AG04450 (cell line): ENCODE results near the gene SLC17A9. TPM values are rescaled to one million over a fixed set of nuclear protein-coding genes. Genes with fewer than 3 reads are reported as not detected.

Source experiments
- CTCF ChIA-PET: fragments of 300-600, 350-600 bp; formaldehyde crosslinking; extraction: SDS; loops from one replicate; lab custom pipeline; 2022; ENCODE audit warnings: antibody characterized with exemption, inconsistent platforms; lab: Charles Lee
- POLR2A ChIA-PET: fragments of 350-600 bp; formaldehyde crosslinking; extraction: SDS; loops from one replicate; lab custom pipeline; 2021; ENCODE audit warnings: antibody characterized with exemption, inconsistent platforms; lab: Yijun Ruan, JAX
- DNase-seq: peaks from one replicate; pipeline ENCODE4 v3.0.0-alpha.2; 2011; ENCODE audit warnings: low read depth, low spot score
- H3K27ac ChIP-seq: one replicate; pipeline ENCODE4 v1.5.1; 2012; ENCODE audit warnings: low read depth, low read length, control low read depth
- H3K27me3 ChIP-seq: one replicate; pipeline ENCODE4 v1.6.0; 2012; ENCODE audit warnings: low read length; ENCODE audit not compliant: control insufficient read depth, insufficient read depth
- H3K4me3 ChIP-seq: 2 replicates; pipeline ENCODE4 v1.5.1; 2011; ENCODE audit warnings: mild to moderate bottlenecking, low read depth, low read length, control low read depth
- H3K9me3 ChIP-seq: 2 replicates; pipeline ENCODE4 v1.5.1; 2012; ENCODE audit warnings: low read length; ENCODE audit not compliant: control insufficient read depth, insufficient read depth
- CTCF ChIP-seq: IDR thresholded peaks from 2 replicates; pipeline ENCODE4 v1.5.1; 2011; ENCODE audit warnings: low read depth, low read length, control low read depth, inconsistent platforms
- polyA plus RNA-seq: library from polyadenylated mRNA; depleted of rRNA; stranded (reverse); fragments of >200 nt; gene quantifications from 2 replicates; pipeline ENCODE4 v1.2.3, GENCODE V29; 2011

The SLC17A9 gene
- polyA plus RNA-seq, 1 experiment: 2.2 TPM

GRCh38 chr20:62982124-62983075 is 29.9 kb downstream of the SLC17A9 start:
- ChIA-PET CTCF (interaction anchor here (2.8 to 3.0 kb wide), 2 partner anchors 10 to 27 kb away, joined by 9 to 11 read pairs; no protein-coding TSS in a partner anchor), POLR2A (no interaction called here)
- Histone ChIP-seq H3K27me3 (peaks cover 52% of the 10 kb centered on the region), H3K27ac (no peak overlapping the region), H3K9me3 (no peaks in the 10 kb centered on the region; the same call in 1 of the 2 replicates), H3K4me3 (no peak overlapping the region)
- no peak for DNase-seq
- TF ChIP-seq CTCF: no peak

GRCh38 chr20:62983210-62983609 is 30.7 kb downstream of the SLC17A9 start:
- POLR2A ChIA-PET: no interaction called here
- Histone ChIP-seq H3K27me3 (peaks cover 50% of the 10 kb centered on the region), H3K27ac (no peak overlapping the region)

GRCh38 chr20:62984666-62985443 is 32.3 kb downstream of the SLC17A9 start:
- POLR2A ChIA-PET: no interaction called here
- CTCF ChIA-PET: interaction anchor here (1.6 kb wide), 1 partner anchor 12 kb away, joined by 7 read pairs; no protein-coding TSS in a partner anchor
- H3K27me3 ChIP-seq: peaks cover 34% of the 10 kb centered on the region

More at GRCh38 chr20:62983210-62983609, 30.7 kb downstream of the SLC17A9 start:
- no peak overlapping the region for H3K4me3 ChIP-seq
- no peak for DNase-seq
- H3K9me3 ChIP-seq: no peaks in the 10 kb centered on the region; the same call in 1 of the 2 replicates
- CTCF ChIA-PET: interaction anchor here (1.6 kb wide), 1 partner anchor 11 kb away, joined by 7 read pairs; no protein-coding TSS in a partner anchor
- no peak for TF ChIP-seq CTCF

DNA sequence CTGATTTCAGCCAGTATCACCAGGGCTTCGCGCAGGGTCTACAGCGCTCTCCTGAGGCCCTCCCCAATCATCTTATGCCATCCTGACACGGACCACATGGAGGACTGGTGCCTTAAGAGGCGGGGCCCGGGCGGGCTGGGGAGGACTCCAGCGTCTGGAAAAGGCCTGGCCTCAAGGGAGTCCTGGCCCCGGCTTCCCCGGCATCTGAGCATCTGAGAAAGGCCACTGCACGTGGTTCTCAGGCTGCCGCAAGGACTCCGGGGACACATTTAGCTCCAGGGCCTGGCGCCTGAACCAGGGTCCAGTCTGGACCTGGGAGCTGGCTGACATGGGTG is 32.9 kb downstream of the SLC17A9 start:
- Histone ChIP-seq H3K9me3 (no peaks in the 10 kb centered on the region; the same call in 1 of the 2 replicates), H3K27ac (no peak overlapping the region), H3K27me3 (peaks cover 28% of the 10 kb centered on the region), H3K4me3 (no peak overlapping the region)
- no peak for TF ChIP-seq CTCF
- ChIA-PET CTCF (no interaction called here), POLR2A (no interaction called here)
- DNase-seq: no peak

More at GRCh38 chr20:62984666-62985443, 32.3 kb downstream of the SLC17A9 start:
- no peak for DNase-seq
- H3K4me3 ChIP-seq: no peak overlapping the region
- no peak overlapping the region for H3K27ac ChIP-seq
- no peak for TF ChIP-seq CTCF
- no peaks in the 10 kb centered on the region; the same call in 1 of the 2 replicates for H3K9me3 ChIP-seq
